Measurements from ENCODE around the gene IL1RAPL2.

DNA sequence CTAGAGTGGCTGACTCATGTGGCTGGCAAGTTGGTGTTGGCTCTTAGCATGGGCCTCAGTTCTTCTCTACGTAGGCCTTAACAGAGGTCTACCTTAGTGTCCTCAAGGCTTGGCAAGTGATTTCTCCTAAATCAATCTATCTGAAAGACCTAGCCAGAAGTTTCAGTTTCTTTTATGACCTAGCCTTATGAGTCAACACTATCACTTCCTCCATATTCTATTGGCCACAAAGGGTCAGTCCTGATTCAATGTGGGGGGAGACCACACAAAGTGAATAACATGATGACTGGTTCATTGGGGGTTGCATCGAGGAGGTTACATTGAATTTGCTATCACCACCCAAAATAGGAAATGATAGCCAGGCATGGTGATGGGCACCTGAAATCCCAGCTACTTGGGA, 1250.5 kb downstream of the IL1RAPL2 start:
- TF ChIP-seq ZNF274 (IDR thresholded peaks at IDR 0.05; ENCODE audit: low read depth, low read length) (no peak), SUZ12 (IDR thresholded peaks at IDR 0.05; ENCODE audit: extremely low read depth, insufficient read depth, insufficient read length) (no peak), YY1 (IDR thresholded peaks at IDR 0.05; ENCODE audit: insufficient read depth, insufficient read length) (no peak)

Data from NT2/D1 (cell line).